HEK293 (cell line): Measurements from ENCODE around the gene RALGAPA2.

Experiments
- CTCF ChIP-seq: fragments of 450-650 bp; formaldehyde crosslinking; IDR thresholded peaks from 2 replicates; pipeline ENCODE4 v1.5.1; 2016; ENCODE audit warnings: missing biosample characterization, missing genetic modification characterization
- HOXA7 ChIP-seq: sonication (generic); formaldehyde crosslinking; IDR thresholded peaks from 2 replicates; pipeline ENCODE4 v1.8.1; 2022; ENCODE audit warnings: missing genetic modification reagents, borderline replicate concordance
- ZBTB8A ChIP-seq: fragments of 450-650 bp; formaldehyde crosslinking; IDR thresholded peaks from 2 replicates; pipeline ENCODE4 v1.5.1; 2016; ENCODE audit warnings: missing biosample characterization, missing genetic modification characterization
- ZNF561 ChIP-seq: fragments of 450-650 bp; IDR thresholded peaks from 2 replicates; pipeline ENCODE4 v1.5.1; 2018; ENCODE audit warnings: missing biosample characterization, missing genetic modification characterization, borderline replicate concordance

DNA sequence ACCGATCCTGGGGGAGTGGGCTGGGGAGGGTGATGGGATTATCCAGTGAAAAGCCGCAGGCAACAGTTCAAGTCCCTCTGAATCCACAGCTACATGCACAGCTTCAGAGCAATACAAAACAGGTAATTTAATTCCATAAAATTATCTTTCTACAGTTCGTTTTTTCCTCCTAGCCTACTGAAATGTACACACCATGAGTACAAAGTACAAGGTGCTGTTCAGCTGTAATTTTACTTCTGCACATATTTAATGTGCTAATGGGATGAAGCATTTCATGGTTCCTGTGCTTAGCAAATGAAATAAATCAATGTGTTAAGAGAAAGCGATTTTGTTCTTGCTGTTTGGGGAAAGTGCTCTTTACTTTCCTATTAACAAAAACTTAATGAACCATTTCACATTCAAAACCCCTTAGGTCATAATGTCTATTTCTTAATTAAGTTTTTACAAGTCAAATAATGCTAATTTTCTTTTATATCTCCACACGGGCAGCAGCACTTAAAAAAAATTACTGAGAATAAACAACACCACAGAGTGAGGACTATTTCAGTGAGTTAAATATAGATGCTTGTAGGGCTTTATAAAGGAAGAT lies 272.7 kb downstream of the RALGAPA2 start:
- no peak for TF ChIP-seq CTCF
- no peak for TF ChIP-seq HOXA7 (CRISPR knock-in tag)
- TF ChIP-seq ZBTB8A = no peak
- no peak for TF ChIP-seq ZNF561 (tag by site-specific recombination)
